GM23338 (cell line): ENCODE data around the gene CDH15. TPM values are rescaled to one million over a fixed set of nuclear protein-coding genes. Genes with fewer than 3 reads are reported as not detected.

ENCODE experiments used
- ATAC-seq: fragments of 200-7000 bp; cut with Tn5 transposase; 3 replicates; pipeline ENCODE4 v1.9.1; 2020
- DNase-seq: peaks from one replicate; pipeline ENCODE4 v3.0.0-alpha.2; 2015; ENCODE audit warnings: low spot score
- H2AFZ ChIP-seq: fragments of 200-600 bp; sonication (generic); 2 replicates; pipeline ENCODE4 v1.8.0; 2016; ENCODE audit warnings: antibody characterized with exemption, mild to moderate bottlenecking, moderate library complexity
- H3F3A ChIP-seq: fragments of 200-600 bp; sonication (generic); replicated peaks from 2 replicates; pipeline ENCODE4 v1.8.0; 2017; ENCODE audit warnings: antibody characterized with exemption, mixed run types, low read depth
- H3K27ac ChIP-seq: fragments of 200-600 bp; sonication (generic); 2 replicates; pipeline ENCODE4 v1.6.1; 2016; ENCODE audit warnings: low read depth
- H3K27me3 ChIP-seq: fragments of 200-600 bp; sonication (generic); 2 replicates; pipeline ENCODE4 v1.8.0; 2016; ENCODE audit warnings: mild to moderate bottlenecking, mixed run types, moderate library complexity; ENCODE audit not compliant: insufficient read depth
- H3K36me3 ChIP-seq: fragments of 200-600 bp; sonication (generic); 2 replicates; pipeline ENCODE4 v1.8.0; 2016; ENCODE audit warnings: mild to moderate bottlenecking; ENCODE audit not compliant: insufficient read depth
- H3K4me1 ChIP-seq: fragments of 200-600 bp; sonication (generic); 2 replicates; pipeline ENCODE4 v1.8.0; 2016; ENCODE audit warnings: mild to moderate bottlenecking, moderate library complexity; ENCODE audit not compliant: insufficient read depth
- H3K4me2 ChIP-seq: fragments of 200-600 bp; sonication (generic); 2 replicates; pipeline ENCODE4 v1.7.1; 2017; ENCODE audit warnings: mixed run types
- H3K4me3 ChIP-seq: fragments of 200-600 bp; sonication (generic); 2 replicates; pipeline ENCODE4 v1.6.1; 2016; ENCODE audit warnings: mixed run types
- H3K79me2 ChIP-seq: fragments of 200-600 bp; sonication (generic); replicated peaks from 2 replicates; pipeline ENCODE4 v1.8.0; 2017; ENCODE audit warnings: mild to moderate bottlenecking; ENCODE audit not compliant: insufficient read depth
- H3K9me2 ChIP-seq: fragments of 200-600 bp; sonication (generic); 2 replicates; pipeline ENCODE4 v1.8.0; 2017; ENCODE audit not compliant: insufficient read depth
- H4K20me1 ChIP-seq: fragments of 200-600 bp; sonication (generic); replicated peaks from 2 replicates; pipeline ENCODE4 v1.8.0; 2017; ENCODE audit warnings: mild to moderate bottlenecking; ENCODE audit not compliant: insufficient read depth
- H3K27ac Mint-ChIP-seq: 2 replicates; pipeline ENCODE4 v1.8.0; 2020; ENCODE audit warnings: inconsistent platforms, mild to moderate bottlenecking, moderate library complexity, mixed read lengths
- H3K27me3 Mint-ChIP-seq: 3 replicates; pipeline ENCODE4 v1.8.0; 2022; ENCODE audit warnings: low read depth, mild to moderate bottlenecking, moderate library complexity, mixed read lengths, inconsistent platforms; ENCODE audit not compliant: insufficient read depth, poor library complexity
- H3K36me3 Mint-ChIP-seq: 3 replicates; pipeline ENCODE4 v1.8.0; 2021; ENCODE audit warnings: low read depth, mild to moderate bottlenecking, inconsistent platforms, moderate library complexity, mixed read lengths
- H3K4me1 Mint-ChIP-seq: 3 replicates; pipeline ENCODE4 v1.8.0; 2020; ENCODE audit warnings: mild to moderate bottlenecking, inconsistent platforms, mixed read lengths
- H3K4me3 Mint-ChIP-seq: 3 replicates; pipeline ENCODE4 v1.8.0; 2021; ENCODE audit warnings: moderate library complexity, mild to moderate bottlenecking, inconsistent platforms, mixed read lengths
- H3K9me3 Mint-ChIP-seq: 3 replicates; pipeline ENCODE4 v1.8.0; 2020; ENCODE audit warnings: moderate library complexity, mild to moderate bottlenecking, inconsistent platforms, mixed read lengths
- CREB1 ChIP-seq: fragments of 250-450 bp; sonication (Bioruptor Pico); IDR thresholded peaks from 2 replicates; pipeline ENCODE4 v1.5.0; 2020; ENCODE audit warnings: low read depth, mild to moderate bottlenecking, moderate library complexity
- JUNB ChIP-seq: IDR thresholded peaks from one replicate; pipeline ENCODE4 v1.6.1; 2016; ENCODE audit warnings: antibody characterized with exemption; ENCODE audit not compliant: unreplicated experiment
- POLR2AphosphoS5 ChIP-seq: IDR thresholded peaks from 2 replicates; pipeline ENCODE4 v1.6.1; 2016; ENCODE audit warnings: antibody characterized with exemption, low read depth
- ZNF331 ChIP-seq: fragments of 250-450 bp; sonication (Bioruptor Pico); IDR thresholded peaks from 2 replicates; pipeline ENCODE4 v1.5.0; 2020; ENCODE audit warnings: low read depth, mild to moderate bottlenecking, moderate library complexity
- polyA plus RNA-seq: library from polyadenylated mRNA; unstranded; fragments of >200 nt; fragmentation: Nextera tagmentation; extraction: Ambion mirVana; gene quantifications from 2 replicates; pipeline ENCODE4 v1.2.1, GENCODE V29; 2016
- total RNA-seq: library from RNA; depleted of rRNA; stranded (reverse); fragments of >200 nt; shearing (Covaris generic); gene quantifications from 2 replicates; pipeline ENCODE4 v1.2.3, GENCODE V29; 2014
- TF ChIP-seq, protein P1 (sequence below): fragments of 250-450 bp; sonication (Bioruptor Pico); IDR thresholded peaks from 2 replicates; pipeline ENCODE4 v1.5.0; 2020; ENCODE audit warnings: mild to moderate bottlenecking, moderate library complexity
- TF ChIP-seq, protein P2 (sequence below): IDR thresholded peaks from 2 replicates; pipeline ENCODE4 v1.6.1; 2016; ENCODE audit warnings: antibody characterized with exemption

The CDH15 gene
- total and polyA plus RNA-seq, 2 experiments from 2014 or later = 0.61 to 1.0 TPM

DNA sequence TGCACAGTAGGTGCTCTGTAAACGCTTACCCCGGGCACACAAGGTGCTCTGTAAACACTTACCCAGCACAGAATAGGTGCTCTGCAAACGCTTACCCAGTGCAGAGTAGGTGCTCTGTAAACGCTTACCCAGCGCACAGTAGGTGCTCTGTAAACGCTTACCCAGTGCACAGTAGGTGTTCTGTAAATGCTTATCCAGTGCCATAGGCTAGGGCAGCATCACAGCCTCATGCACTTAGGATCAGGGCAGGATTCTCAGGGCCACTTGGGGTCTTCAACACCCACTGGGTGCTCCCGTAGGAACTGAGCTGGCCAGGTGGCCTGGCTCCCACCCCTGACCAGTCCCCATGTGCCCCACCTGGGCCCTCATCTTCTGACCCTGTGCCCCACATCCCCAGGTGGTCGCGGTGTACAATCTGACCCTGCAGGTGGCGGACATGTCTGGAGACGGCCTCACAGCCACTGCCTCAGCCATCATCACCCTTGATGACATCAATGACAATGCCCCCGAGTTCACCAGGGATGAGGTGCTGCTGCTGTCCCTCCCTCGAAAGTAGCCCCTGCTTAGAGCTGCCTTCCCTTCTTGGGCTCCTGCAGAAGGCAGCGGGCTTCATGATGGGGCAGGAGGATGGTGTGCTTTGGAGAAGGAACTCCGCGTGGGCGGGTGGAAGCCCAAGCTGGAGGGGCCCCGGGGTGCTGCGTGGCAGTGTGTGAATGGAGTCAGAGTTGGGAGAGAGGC lies 15.7 kb downstream of the CDH15 start (continued):
- TF ChIP-seq, protein P1, sequence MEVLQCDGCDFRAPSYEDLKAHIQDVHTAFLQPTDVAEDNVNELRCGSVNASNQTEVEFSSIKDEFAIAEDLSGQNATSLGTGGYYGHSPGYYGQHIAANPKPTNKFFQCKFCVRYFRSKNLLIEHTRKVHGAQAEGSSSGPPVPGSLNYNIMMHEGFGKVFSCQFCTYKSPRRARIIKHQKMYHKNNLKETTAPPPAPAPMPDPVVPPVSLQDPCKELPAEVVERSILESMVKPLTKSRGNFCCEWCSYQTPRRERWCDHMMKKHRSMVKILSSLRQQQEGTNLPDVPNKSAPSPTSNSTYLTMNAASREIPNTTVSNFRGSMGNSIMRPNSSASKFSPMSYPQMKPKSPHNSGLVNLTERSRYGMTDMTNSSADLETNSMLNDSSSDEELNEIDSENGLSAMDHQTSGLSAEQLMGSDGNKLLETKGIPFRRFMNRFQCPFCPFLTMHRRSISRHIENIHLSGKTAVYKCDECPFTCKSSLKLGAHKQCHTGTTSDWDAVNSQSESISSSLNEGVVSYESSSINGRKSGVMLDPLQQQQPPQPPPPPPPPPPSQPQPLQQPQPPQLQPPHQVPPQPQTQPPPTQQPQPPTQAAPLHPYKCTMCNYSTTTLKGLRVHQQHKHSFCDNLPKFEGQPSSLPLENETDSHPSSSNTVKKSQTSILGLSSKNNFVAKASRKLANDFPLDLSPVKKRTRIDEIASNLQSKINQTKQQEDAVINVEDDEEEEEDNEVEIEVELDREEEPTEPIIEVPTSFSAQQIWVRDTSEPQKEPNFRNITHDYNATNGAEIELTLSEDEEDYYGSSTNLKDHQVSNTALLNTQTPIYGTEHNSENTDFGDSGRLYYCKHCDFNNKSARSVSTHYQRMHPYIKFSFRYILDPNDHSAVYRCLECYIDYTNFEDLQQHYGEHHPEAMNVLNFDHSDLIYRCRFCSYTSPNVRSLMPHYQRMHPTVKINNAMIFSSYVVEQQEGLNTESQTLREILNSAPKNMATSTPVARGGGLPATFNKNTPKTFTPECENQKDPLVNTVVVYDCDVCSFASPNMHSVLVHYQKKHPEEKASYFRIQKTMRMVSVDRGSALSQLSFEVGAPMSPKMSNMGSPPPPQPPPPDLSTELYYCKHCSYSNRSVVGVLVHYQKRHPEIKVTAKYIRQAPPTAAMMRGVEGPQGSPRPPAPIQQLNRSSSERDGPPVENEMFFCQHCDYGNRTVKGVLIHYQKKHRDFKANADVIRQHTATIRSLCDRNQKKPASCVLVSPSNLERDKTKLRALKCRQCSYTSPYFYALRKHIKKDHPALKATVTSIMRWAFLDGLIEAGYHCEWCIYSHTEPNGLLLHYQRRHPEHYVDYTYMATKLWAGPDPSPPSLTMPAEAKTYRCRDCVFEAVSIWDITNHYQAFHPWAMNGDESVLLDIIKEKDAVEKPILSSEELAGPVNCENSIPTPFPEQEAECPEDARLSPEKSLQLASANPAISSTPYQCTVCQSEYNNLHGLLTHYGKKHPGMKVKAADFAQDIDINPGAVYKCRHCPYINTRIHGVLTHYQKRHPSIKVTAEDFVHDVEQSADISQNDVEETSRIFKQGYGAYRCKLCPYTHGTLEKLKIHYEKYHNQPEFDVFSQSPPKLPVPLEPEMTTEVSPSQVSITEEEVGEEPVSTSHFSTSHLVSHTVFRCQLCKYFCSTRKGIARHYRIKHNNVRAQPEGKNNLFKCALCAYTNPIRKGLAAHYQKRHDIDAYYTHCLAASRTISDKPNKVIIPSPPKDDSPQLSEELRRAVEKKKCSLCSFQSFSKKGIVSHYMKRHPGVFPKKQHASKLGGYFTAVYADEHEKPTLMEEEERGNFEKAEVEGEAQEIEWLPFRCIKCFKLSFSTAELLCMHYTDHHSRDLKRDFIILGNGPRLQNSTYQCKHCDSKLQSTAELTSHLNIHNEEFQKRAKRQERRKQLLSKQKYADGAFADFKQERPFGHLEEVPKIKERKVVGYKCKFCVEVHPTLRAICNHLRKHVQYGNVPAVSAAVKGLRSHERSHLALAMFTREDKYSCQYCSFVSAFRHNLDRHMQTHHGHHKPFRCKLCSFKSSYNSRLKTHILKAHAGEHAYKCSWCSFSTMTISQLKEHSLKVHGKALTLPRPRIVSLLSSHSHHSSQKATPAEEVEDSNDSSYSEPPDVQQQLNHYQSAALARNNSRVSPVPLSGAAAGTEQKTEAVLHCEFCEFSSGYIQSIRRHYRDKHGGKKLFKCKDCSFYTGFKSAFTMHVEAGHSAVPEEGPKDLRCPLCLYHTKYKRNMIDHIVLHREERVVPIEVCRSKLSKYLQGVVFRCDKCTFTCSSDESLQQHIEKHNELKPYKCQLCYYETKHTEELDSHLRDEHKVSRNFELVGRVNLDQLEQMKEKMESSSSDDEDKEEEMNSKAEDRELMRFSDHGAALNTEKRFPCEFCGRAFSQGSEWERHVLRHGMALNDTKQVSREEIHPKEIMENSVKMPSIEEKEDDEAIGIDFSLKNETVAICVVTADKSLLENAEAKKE (CRISPR knock-in tag) = no peak
- TF ChIP-seq CREB1 (CRISPR knock-in tag) (no peak), JUNB (no peak), POLR2AphosphoS5 (no peak)

DNA sequence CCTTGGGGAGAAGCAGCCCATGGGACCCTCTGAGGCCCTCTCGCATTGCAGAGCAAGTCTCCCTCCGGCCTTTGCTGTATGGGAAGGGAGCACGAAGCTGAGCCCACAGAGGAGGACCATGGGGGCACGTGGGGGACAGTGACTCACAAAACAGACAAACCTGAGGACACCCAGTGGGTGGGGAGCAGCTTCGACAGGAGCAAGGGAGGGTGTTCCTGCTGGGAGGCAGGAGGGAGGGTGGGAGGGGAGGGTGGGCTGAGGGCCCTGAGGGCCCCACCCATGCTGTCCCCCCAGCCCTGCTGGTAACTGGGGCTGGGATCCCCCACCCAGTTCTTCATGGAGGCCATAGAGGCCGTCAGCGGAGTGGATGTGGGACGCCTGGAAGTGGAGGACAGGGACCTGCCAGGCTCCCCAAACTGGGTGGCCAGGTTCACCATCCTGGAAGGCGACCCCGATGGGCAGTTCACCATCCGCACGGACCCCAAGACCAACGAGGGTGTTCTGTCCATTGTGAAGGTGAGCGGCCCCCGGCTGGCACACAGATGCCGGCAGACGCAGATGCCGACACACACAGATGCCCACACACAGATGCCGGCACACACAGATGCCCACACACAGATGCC lies 16.3 kb downstream of the CDH15 start:
- ATAC-seq = no peak
- H3K27ac Mint-ChIP-seq = no peak overlapping the region
- Histone ChIP-seq H3K27ac (no peak overlapping the region), H3K27me3 (no peaks in the 10 kb centered on the region), H3K79me2 (no peaks in the 10 kb centered on the region), H2AFZ (no peak overlapping the region), H3K36me3 (no peaks in the 10 kb centered on the region), H4K20me1 (no peaks in the 10 kb centered on the region), H3K4me1 (no peaks in the 10 kb centered on the region), H3F3A (no peaks in the 10 kb centered on the region), H3K4me3 (no peak overlapping the region), H3K9me2 (no peaks in the 10 kb centered on the region), H3K4me2 (no peak overlapping the region)
- peaks cover 8% of the 10 kb centered on the region; the same call in 2 of the 3 replicates for H3K9me3 Mint-ChIP-seq
- no peaks in the 10 kb centered on the region for H3K36me3 Mint-ChIP-seq
- H3K4me3 Mint-ChIP-seq = no peak overlapping the region
- DNase-seq = no peak
- H3K4me1 Mint-ChIP-seq = no peaks in the 10 kb centered on the region
- H3K27me3 Mint-ChIP-seq = peaks cover 12% of the 10 kb centered on the region
- TF ChIP-seq, protein P2, sequence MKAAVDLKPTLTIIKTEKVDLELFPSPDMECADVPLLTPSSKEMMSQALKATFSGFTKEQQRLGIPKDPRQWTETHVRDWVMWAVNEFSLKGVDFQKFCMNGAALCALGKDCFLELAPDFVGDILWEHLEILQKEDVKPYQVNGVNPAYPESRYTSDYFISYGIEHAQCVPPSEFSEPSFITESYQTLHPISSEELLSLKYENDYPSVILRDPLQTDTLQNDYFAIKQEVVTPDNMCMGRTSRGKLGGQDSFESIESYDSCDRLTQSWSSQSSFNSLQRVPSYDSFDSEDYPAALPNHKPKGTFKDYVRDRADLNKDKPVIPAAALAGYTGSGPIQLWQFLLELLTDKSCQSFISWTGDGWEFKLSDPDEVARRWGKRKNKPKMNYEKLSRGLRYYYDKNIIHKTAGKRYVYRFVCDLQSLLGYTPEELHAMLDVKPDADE = no peak
- TF ChIP-seq ZNF331 (CRISPR knock-in tag) (no peak), JUNB (no peak), CREB1 (CRISPR knock-in tag) (no peak), POLR2AphosphoS5 (no peak)
- TF ChIP-seq, protein P1 (CRISPR knock-in tag) = no peak
